Stimulated activated CD4-positive, alpha-beta T cell treated with anti-CD3 and anti-CD28 coated beads, Interleukin-1b, Interleukin-23, amount 100 ng/mL, for 48 hours (primary cell): Measurements from ENCODE around the gene SEMA3E.
"Not testable (repeated sequence)": the region's sequence is repeated elsewhere in the genome, so short reads cannot be mapped to it uniquely, and the experiment has no call there.

Experiments used
- DNase-seq: peaks from one replicate; pipeline ENCODE4 v3.0.0-alpha.2; 2020

The SEMA3E gene

GRCh38 chr7:83648464-83649241 is at the start of gene SEMA3E:
Gene SEMA3E, minus strand, starts transcription at chr7:83649139.
- DNase-seq: no peak

GRCh38 chr7:83697804-83698530 is 49.0 kb upstream of the SEMA3E start:
- no peak for DNase-seq

- no peak for DNase-seq
Measured at GRCh38 chr7:83696101-83696500, 47.2 kb upstream of the SEMA3E start.

- DNase-seq: no peak
Measured at GRCh38 chr7:83695128-83695960, 46.4 kb upstream of the SEMA3E start.

- DNase-seq: no peak
Measured at GRCh38 chr7:83693256-83693655, 44.3 kb upstream of the SEMA3E start.

GRCh38 chr7:83691095-83691494 is 42.2 kb upstream of the SEMA3E start:
- no peak for DNase-seq

GRCh38 chr7:83689855-83690254 is 40.9 kb upstream of the SEMA3E start:
- no peak for DNase-seq

GRCh38 chr7:83686416-83686815 is 37.5 kb upstream of the SEMA3E start:
- no peak for DNase-seq

- no peak for DNase-seq
Measured at GRCh38 chr7:83684928-83685327, 36.0 kb upstream of the SEMA3E start.

- DNase-seq: no peak
Measured at GRCh38 chr7:83681200-83681778, 32.4 kb upstream of the SEMA3E start.

GRCh38 chr7:83677180-83677866 is 28.4 kb upstream of the SEMA3E start:
- DNase-seq: no peak

GRCh38 chr7:83673291-83673690 is 24.4 kb upstream of the SEMA3E start:
- not testable (repeated sequence) for DNase-seq

- DNase-seq: no peak
Measured at GRCh38 chr7:83672157-83672556, 23.2 kb upstream of the SEMA3E start.

GRCh38 chr7:83663131-83663530 is 14.2 kb upstream of the SEMA3E start:
- no peak for DNase-seq

- no peak for DNase-seq
Measured at GRCh38 chr7:83658126-83658525, 9.2 kb upstream of the SEMA3E start.

- DNase-seq: no peak
Measured at GRCh38 chr7:83655951-83656556, 7.1 kb upstream of the SEMA3E start.

GRCh38 chr7:83652481-83652880 is 3.5 kb upstream of the SEMA3E start:
- DNase-seq: no peak

- DNase-seq: no peak
Measured at GRCh38 chr7:83649701-83650100, 762 bp upstream of the SEMA3E start.

GRCh38 chr7:83646027-83646426 is 2.9 kb downstream of the SEMA3E start:
- DNase-seq: no peak

GRCh38 chr7:83643739-83644138 is 5.2 kb downstream of the SEMA3E start:
- no peak for DNase-seq

- DNase-seq: no peak
Measured at GRCh38 chr7:83643012-83643411, 5.9 kb downstream of the SEMA3E start.
